Naive B cell (primary cell): Measurements from ENCODE around the gene RTN4R. TPM values are rescaled to one million over a fixed set of nuclear protein-coding genes. Genes with fewer than 3 reads are reported as not detected.
"Not testable (repeated sequence)": the region's sequence is repeated elsewhere in the genome, so short reads cannot be mapped to it uniquely, and the experiment has no call there.

Experiments
- ATAC-seq, 2 donors: fragments of 150-1000 bp; cut with Tn5 transposase; 2 replicates each; pipeline ENCODE4 v1.10.0; 2021; ENCODE audit warnings: low read depth in 2 of 2, mild to moderate bottlenecking in 2 of 2, moderate library complexity in 2 of 2
- DNase-seq: peaks from one replicate; pipeline ENCODE4 v3.0.0; 2022
- H3K27ac Mint-ChIP-seq, 6 donors: one replicate each; pipeline ENCODE4 v1.8.0; 2020 to 2022; ENCODE audit warnings: mild to moderate bottlenecking in 6 of 6, mixed read lengths in 6 of 6, moderate library complexity in 5 of 6, inconsistent platforms in 2 of 6
- H3K27me3 Mint-ChIP-seq, 3 donors: one replicate each; pipeline ENCODE4 v1.8.0; 2021 to 2022; ENCODE audit warnings: mixed read lengths in 3 of 3, mild to moderate bottlenecking in 1 of 3
- H3K36me3 Mint-ChIP-seq, 2 donors: one replicate each; pipeline ENCODE4 v1.8.0; 2020 to 2022; ENCODE audit warnings: mixed read lengths in 2 of 2, inconsistent platforms in 1 of 2, mild to moderate bottlenecking in 1 of 2
- H3K4me1 Mint-ChIP-seq, 3 donors: one replicate each; pipeline ENCODE4 v1.8.0; 2020 to 2022; ENCODE audit warnings: mixed read lengths in 3 of 3, inconsistent platforms in 1 of 3, mild to moderate bottlenecking in 1 of 3, moderate library complexity in 1 of 3
- H3K4me3 Mint-ChIP-seq, 8 donors: one replicate each; pipeline ENCODE4 v1.8.0; 2020 to 2022; ENCODE audit warnings: mild to moderate bottlenecking in 8 of 8, mixed read lengths in 8 of 8, moderate library complexity in 8 of 8, inconsistent platforms in 2 of 8
- H3K9me3 Mint-ChIP-seq, 7 donors: one replicate each; pipeline ENCODE4 v1.8.0; 2020 to 2022; ENCODE audit warnings: mixed read lengths in 7 of 7, mild to moderate bottlenecking in 5 of 7, inconsistent platforms in 2 of 7, moderate library complexity in 1 of 7
- polyA plus RNA-seq, 6 donors: library from polyadenylated mRNA; unstranded; fragments of 300-500 nt; fragmentation: Illumina TruSeq; gene quantifications; one replicate each; pipeline ENCODE4 v1.2.3, GENCODE V29; 2021; ENCODE audit warnings: low read depth in 6 of 6

RTN4R gene
- polyA plus RNA-seq, 6 donors from 2014 or later: not detected

DNA sequence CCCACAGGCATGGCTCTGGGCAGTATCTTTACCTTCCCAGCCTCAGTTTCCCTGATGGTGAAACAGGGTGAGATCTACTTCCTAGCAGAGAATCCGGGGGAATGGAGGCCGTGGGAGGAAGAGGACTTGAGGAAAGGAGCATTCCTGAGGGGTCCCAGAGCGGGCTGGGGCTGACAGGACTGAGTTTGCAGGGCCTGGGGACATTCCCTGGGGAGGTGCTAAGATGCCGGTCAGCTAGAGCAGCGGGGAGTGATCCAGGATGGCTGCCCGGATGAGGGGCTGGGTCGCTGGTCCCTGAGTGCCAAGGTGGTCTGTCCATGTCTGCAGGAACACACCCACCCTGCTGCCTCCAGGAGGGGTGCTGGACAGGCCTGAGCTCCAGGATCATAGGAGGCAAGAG lies 8.3 kb upstream of the RTN4R start:
- peaks cover 0 to 10% (median 0%) of the 10 kb centered on the region in 3 donors for H3K27me3 Mint-ChIP-seq
- no peaks in the 10 kb centered on the region for H3K9me3 Mint-ChIP-seq
- DNase-seq (no peak), ATAC-seq (no peak)
- peak overlapping the region in 1 of 6 donors; percentile 70 for H3K27ac Mint-ChIP-seq
- H3K4me1 Mint-ChIP-seq: no peaks in the 10 kb centered on the region
- H3K36me3 Mint-ChIP-seq: no peaks in the 10 kb centered on the region
- H3K4me3 Mint-ChIP-seq: peak overlapping the region in 1 of 8 donors; percentile 21

DNA sequence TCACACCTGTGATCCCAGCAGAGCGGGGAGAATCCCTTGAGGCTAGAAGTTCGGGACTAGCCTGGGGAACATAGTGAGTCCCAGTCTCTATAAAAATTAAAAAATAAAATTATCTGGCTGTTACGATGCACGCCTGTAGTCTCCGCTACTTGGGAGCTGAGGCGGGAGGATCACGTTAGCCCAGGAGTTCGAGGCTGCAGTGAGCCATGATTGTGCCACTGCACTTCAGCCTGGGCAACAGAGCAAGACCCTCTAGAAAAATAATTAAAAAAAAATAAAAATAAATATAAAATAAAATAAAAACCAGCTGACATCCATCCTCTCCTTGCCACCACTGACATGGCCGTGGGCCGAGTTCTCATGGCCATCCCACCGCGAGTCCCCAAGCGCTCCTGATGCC lies 7.7 kb upstream of the RTN4R start:
- Mint-ChIP-seq H3K9me3 (no peaks in the 10 kb centered on the region), H3K36me3 (no peaks in the 10 kb centered on the region), H3K4me3 (no peak overlapping the region), H3K27me3 (peaks cover 0 to 13% (median 0%) of the 10 kb centered on the region in 3 donors), H3K27ac (no peak overlapping the region), H3K4me1 (no peaks in the 10 kb centered on the region)
- no peak for DNase-seq
- no peak for ATAC-seq

- not testable (repeated sequence) for H3K36me3 Mint-ChIP-seq, H3K4me1 Mint-ChIP-seq, H3K9me3 Mint-ChIP-seq, ATAC-seq, DNase-seq, H3K27ac Mint-ChIP-seq, H3K4me3 Mint-ChIP-seq
- H3K27me3 Mint-ChIP-seq: peaks cover 0 to 16% (median 0%) of the 10 kb centered on the region in 3 donors
These were observed 7.2 kb upstream of the RTN4R start for GRCh38 chr22:20275325-20275724.

GRCh38 chr22:20274374-20274773 lies 6.3 kb upstream of the RTN4R start:
- H3K27ac Mint-ChIP-seq, H3K4me3 Mint-ChIP-seq, ATAC-seq, H3K4me1 Mint-ChIP-seq, H3K9me3 Mint-ChIP-seq, H3K36me3 Mint-ChIP-seq, DNase-seq: not testable (repeated sequence)
- H3K27me3 Mint-ChIP-seq: peaks cover 0 to 26% (median 0%) of the 10 kb centered on the region in 3 donors

DNA sequence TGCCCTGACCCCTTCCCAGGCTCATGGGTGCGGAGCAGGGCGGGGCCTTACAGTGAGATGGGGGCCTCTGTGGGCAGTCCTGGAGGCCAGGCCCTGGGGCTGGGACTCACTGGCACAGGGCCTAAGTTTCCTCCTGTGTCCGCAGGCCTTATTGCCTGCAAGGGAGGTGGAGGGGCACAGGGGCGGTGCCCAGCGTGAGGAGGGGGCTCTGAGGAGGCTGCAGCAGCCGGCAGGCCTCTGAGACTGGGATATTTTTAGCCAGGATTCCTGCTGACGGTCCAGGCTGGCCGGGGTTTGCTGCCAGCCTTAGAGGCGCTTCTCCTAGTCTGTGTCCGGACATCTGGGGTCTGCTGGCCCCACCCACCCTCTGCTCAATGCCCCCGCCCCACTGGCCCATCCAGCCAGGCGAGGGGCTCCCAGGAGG lies 5.7 kb upstream of the RTN4R start:
- ATAC-seq: no peak
- H3K27me3 Mint-ChIP-seq: peaks cover 0 to 28% (median 0%) of the 10 kb centered on the region in 3 donors
- H3K4me3 Mint-ChIP-seq: no peak overlapping the region
- no peaks in the 10 kb centered on the region for H3K36me3 Mint-ChIP-seq
- no peaks in the 10 kb centered on the region for H3K9me3 Mint-ChIP-seq
- no peak for DNase-seq
- H3K4me1 Mint-ChIP-seq: peaks cover 0 to 2% (median under 1%) of the 10 kb centered on the region in 3 donors
- H3K27ac Mint-ChIP-seq: no peak overlapping the region

- Mint-ChIP-seq H3K27me3 (peaks cover 0 to 32% (median 0%) of the 10 kb centered on the region in 3 donors), H3K9me3 (no peaks in the 10 kb centered on the region), H3K36me3 (no peaks in the 10 kb centered on the region), H3K4me3 (no peak overlapping the region), H3K27ac (no peak overlapping the region), H3K4me1 (peaks cover 0 to 5% (median 3%) of the 10 kb centered on the region in 3 donors)
- ATAC-seq (no peak), DNase-seq (no peak)
These were observed 4.6 kb upstream of the RTN4R start for GRCh38 chr22:20272700-20273099.

GRCh38 chr22:20272174-20272573 lies 4.1 kb upstream of the RTN4R start:
- ATAC-seq (no peak), DNase-seq (no peak)
- H3K4me3 Mint-ChIP-seq: peak overlapping the region in 1 of 8 donors; percentile 35
- peaks cover 0 to 8% (median 3%) of the 10 kb centered on the region in 3 donors for H3K4me1 Mint-ChIP-seq
- H3K27me3 Mint-ChIP-seq: peaks cover 0 to 32% (median 0%) of the 10 kb centered on the region in 3 donors
- H3K27ac Mint-ChIP-seq: no peak overlapping the region
- H3K36me3 Mint-ChIP-seq: no peaks in the 10 kb centered on the region
- no peaks in the 10 kb centered on the region for H3K9me3 Mint-ChIP-seq

- peaks cover 4 to 40% (median 5%) of the 10 kb centered on the region in 3 donors for H3K27me3 Mint-ChIP-seq
These were observed 3.2 kb upstream of the RTN4R start for GRCh38 chr22:20271114-20271994.

DNA sequence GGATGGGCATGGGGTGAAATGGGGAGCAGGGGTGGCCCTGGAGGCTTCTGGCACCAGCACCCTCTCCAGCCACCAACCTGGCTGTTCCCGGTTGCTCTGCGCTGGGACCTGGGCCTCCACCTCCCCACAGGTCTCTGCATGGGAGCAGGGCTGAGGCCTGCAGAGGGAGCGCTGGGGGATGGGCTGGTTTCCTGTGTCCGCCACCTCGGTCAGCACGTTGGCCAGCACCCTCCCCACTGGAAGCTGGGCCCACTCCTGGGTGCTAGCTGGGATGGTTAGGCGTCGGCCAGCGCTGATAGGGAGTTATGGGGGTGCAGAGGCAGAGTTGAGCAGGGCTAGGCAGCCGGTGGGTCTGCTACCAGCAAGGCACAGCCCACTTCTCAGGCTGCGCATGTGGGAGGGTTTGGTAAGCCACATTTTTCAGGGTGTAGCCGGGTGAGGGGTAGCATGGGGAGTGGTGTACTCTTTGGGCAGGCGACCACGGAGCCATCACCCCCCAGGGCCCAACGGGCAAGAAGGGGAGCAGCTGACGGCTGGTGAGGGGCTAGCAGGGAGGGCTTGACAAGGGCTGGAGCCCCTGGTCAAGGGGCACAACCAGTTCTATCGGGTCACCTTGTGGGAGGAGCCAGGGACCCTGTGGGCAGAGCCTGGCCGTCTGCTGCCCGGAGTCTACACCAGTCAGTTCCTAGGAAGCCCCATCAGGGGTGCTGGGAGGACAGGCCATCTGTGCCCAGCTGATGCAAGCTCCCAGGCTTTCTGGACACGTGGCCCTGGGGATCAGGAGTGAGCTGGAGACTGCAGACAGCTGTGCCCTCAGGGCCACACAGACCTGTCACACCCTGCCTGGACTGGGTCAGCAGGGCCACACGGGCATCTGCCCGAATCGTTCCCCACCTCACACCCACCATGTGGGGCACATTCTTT lies 2.3 kb upstream of the RTN4R start:
- H3K27ac Mint-ChIP-seq: peak overlapping the region in 1 of 6 donors; percentile 51
- H3K27me3 Mint-ChIP-seq: peaks cover 4 to 43% (median 7%) of the 10 kb centered on the region in 3 donors
- peak overlapping the region in 1 of 8 donors; percentile 78 for H3K4me3 Mint-ChIP-seq
- H3K4me1 Mint-ChIP-seq: peaks cover 0 to 15% (median 3%) of the 10 kb centered on the region in 3 donors
- not testable (repeated sequence) for DNase-seq, H3K36me3 Mint-ChIP-seq, ATAC-seq, H3K9me3 Mint-ChIP-seq

More at GRCh38 chr22:20271114-20271994, 3.2 kb upstream of the RTN4R start:
- peak overlapping the region in 1 of 6 donors; percentile 33 for H3K27ac Mint-ChIP-seq
- H3K36me3 Mint-ChIP-seq: no peaks in the 10 kb centered on the region
- H3K4me3 Mint-ChIP-seq: no peak overlapping the region
- ATAC-seq (no peak), DNase-seq (no peak)
- peaks cover 0 to 15% (median 3%) of the 10 kb centered on the region in 3 donors for H3K4me1 Mint-ChIP-seq
- no peaks in the 10 kb centered on the region for H3K9me3 Mint-ChIP-seq

DNA sequence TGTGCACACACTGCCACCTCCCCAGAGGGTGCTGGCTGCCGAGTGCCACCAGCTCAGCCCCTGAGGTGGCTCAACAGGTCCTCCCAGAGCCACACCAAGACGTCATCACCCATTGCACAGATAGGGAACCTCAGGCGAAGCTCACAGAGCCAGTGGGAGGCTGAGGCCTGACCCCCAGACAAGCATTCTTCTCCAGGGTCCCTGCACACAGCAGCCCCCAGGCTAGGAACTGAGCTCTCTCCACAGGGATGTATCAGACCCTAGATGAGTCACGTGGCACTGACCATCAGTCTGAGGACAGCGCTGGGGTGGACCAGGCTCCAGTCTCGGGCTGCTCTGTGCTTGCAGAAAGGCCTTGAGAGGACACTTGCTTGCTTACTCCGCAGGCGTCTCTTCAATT lies 1.6 kb upstream of the RTN4R start:
- not testable (repeated sequence) for H3K27ac Mint-ChIP-seq, H3K9me3 Mint-ChIP-seq, ATAC-seq, DNase-seq, H3K36me3 Mint-ChIP-seq
- Mint-ChIP-seq H3K4me1 (peaks cover 0 to 15% (median 3%) of the 10 kb centered on the region in 3 donors), H3K4me3 (peak overlapping the region in 4 of 8 donors; percentile 16 to 81 (median 32)), H3K27me3 (peaks cover 4 to 43% (median 7%) of the 10 kb centered on the region in 3 donors)

DNA sequence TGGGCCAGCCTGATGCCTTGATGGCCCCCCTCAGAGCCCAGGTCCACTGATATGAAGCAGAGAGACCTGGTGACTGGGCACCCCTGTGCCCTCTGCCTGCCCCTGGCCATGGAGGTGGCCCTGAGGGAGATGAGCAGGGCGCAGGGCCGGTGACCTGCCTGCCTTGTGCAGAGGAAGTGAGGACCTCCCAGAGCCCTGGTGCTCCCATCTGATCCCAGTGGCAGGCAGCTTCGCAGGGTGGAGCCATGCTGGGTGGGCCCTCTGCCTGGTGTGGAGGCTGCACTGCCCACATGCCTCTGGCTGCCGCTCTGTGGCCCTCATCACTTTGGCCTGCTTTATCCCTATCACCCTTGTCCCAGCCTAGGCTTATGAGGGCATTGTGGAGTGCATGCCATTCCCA lies 1.1 kb upstream of the RTN4R start:
- Mint-ChIP-seq H3K27ac (peak overlapping the region in 1 of 6 donors; percentile 72), H3K4me3 (peak overlapping the region in 2 of 8 donors; percentile 81), H3K27me3 (peaks cover 4 to 43% (median 7%) of the 10 kb centered on the region in 3 donors), H3K4me1 (peaks cover 0 to 15% (median 3%) of the 10 kb centered on the region in 3 donors)
- ATAC-seq, H3K36me3 Mint-ChIP-seq, DNase-seq, H3K9me3 Mint-ChIP-seq: not testable (repeated sequence)

DNA sequence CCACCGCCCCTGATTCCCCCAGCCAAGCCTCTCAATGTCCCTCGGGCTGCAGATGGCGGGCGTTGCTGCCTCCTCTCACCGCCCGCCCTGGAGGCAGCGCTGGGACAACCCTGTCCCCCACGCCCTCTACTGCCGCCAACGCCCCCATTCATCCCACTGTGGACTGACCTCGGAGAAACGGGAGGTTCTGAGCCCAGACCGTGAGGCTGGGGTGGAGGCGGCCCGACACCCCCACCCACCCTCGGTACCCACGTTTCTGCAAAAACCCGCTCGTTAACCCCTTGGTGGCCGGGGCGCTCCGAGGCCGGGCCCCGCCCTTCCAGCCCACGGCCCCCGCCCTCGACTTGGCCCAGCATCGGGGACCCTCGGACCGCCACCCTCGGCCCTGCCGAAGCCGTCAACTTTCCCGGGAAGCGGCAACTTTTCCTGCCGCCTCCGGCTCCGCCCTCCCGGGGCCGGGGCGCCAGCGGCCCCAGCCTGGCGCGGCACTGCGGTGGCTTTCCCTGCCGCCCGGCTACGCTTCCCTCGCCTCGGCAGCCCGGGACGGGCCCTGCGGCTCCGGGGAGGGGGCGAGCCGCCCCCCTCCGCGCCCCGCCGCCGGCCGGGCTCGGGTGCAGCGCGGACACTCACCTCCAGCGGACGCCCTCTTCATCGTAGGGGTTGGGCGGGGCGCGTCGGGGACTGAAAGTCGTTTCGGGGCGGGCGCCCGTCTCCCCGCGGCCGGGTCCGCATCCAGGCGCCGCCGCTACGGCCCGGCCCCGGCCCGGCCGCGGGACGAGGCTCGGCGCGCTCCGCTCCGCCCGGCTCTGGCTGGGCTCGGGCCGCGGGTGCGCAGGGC lies 458 bp downstream of the RTN4R start:
- peaks cover 4 to 43% (median 7%) of the 10 kb centered on the region in 3 donors for H3K27me3 Mint-ChIP-seq
- peak overlapping the region in 6 of 8 donors; percentile 12 to 83 (median 68) for H3K4me3 Mint-ChIP-seq
- H3K4me1 Mint-ChIP-seq: peaks cover 0 to 15% (median 3%) of the 10 kb centered on the region in 3 donors
- no peaks in the 10 kb centered on the region for H3K9me3 Mint-ChIP-seq
- ATAC-seq (peak in 1 of 2 donors; percentile 12), DNase-seq (no peak)
- H3K27ac Mint-ChIP-seq: no peak overlapping the region
- H3K36me3 Mint-ChIP-seq: no peaks in the 10 kb centered on the region
